Measurements from ENCODE around the gene SGSM1. TPM values are rescaled to one million over a fixed set of nuclear protein-coding genes. Genes with fewer than 3 reads are reported as not detected.

Gene SGSM1
- total RNA-seq, 2 donors from 2014 or later, result 13.9 to 14.9 TPM

DNA sequence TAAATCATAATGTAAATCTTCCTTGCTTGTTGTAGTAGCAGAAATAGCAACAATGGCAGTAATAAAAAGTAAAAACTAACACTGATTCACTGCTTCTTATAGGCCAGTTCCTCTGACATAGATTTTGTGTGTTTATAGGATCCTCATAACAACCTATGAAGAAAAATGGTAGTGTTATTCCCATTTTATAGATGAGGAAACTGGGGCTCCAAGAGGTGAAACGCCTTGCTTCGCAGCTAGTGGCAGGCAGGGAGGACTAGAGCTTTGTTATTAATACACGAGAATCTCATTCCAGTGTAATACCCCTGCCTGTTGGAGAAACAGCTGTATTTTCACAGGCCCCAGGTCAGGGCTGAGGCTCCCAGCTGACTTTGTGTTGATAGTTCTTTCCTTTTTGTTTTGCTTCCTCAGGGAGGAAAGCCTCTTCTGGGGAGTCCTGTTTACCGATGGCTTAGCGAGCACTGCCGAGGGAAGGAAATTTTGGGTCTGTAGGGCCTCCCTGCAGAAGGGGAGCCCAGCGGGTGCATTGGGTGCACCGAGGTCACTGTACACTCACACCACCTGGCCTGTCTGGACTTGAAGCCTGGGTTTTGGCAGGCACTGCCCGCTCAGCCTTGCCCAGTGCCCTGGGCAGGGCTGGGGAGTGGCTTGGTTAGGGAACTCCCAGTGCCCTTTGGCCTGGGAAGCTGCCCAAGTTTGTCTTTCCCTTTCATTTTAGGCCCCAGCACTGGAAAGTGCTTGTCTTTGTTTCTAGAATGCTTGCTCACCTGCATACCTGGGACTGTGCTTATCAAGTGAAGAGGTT lies 160.0 kb downstream of the SGSM1 start:
- Histone ChIP-seq H3K27ac (peak overlapping the region; percentile 39 to 64), H3K4me1 (peaks cover 0 to 73% of the 10 kb centered on the region in 2 donors), H3K9me3 (no peaks in the 10 kb centered on the region), H3K36me3 (no peaks in the 10 kb centered on the region), H3K27me3 (no peaks in the 10 kb centered on the region), H3K4me3 (no peak overlapping the region)
- TF ChIP-seq, protein P1, sequence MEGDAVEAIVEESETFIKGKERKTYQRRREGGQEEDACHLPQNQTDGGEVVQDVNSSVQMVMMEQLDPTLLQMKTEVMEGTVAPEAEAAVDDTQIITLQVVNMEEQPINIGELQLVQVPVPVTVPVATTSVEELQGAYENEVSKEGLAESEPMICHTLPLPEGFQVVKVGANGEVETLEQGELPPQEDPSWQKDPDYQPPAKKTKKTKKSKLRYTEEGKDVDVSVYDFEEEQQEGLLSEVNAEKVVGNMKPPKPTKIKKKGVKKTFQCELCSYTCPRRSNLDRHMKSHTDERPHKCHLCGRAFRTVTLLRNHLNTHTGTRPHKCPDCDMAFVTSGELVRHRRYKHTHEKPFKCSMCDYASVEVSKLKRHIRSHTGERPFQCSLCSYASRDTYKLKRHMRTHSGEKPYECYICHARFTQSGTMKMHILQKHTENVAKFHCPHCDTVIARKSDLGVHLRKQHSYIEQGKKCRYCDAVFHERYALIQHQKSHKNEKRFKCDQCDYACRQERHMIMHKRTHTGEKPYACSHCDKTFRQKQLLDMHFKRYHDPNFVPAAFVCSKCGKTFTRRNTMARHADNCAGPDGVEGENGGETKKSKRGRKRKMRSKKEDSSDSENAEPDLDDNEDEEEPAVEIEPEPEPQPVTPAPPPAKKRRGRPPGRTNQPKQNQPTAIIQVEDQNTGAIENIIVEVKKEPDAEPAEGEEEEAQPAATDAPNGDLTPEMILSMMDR (IDR thresholded peaks at IDR 0.05), result no peak
- DNase-seq (ENCODE audit: low spot score), result no peak

DNA sequence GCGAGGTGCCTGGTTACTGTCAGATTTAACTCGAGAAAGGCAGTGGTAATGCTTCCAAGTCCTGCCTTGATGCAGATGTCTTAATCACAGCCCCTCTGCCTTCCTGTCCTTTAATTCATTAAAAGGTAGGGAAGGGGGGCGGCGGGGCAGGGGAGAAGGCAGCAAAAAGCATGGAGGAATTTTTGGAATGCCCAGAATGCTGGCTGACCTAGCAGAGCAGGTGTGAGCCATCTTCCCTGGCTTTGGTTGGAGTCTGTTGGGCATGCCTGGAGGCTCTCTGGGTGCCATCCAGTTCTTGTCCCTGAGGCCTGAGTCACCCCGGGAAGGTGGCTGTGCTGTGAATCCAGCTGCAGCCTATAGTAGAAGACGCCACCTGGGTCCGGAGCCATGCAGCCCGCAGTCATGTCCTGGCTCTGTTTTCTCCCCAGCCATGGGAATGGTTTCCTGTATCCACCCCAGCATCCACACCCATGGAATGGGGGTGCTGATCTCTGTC lies 162.1 kb downstream of the SGSM1 start:
- Histone ChIP-seq H3K9me3 (no peaks in the 10 kb centered on the region), H3K4me3 (no peak overlapping the region), H3K36me3 (no peaks in the 10 kb centered on the region), H3K27me3 (no peaks in the 10 kb centered on the region), H3K4me1 (peaks cover 0 to 66% of the 10 kb centered on the region in 2 donors), H3K27ac (peak overlapping the region; percentile 42 to 89)
- DNase-seq (ENCODE audit: low spot score), result no peak
- TF ChIP-seq, protein P1 (IDR thresholded peaks at IDR 0.05), result no peak

DNA sequence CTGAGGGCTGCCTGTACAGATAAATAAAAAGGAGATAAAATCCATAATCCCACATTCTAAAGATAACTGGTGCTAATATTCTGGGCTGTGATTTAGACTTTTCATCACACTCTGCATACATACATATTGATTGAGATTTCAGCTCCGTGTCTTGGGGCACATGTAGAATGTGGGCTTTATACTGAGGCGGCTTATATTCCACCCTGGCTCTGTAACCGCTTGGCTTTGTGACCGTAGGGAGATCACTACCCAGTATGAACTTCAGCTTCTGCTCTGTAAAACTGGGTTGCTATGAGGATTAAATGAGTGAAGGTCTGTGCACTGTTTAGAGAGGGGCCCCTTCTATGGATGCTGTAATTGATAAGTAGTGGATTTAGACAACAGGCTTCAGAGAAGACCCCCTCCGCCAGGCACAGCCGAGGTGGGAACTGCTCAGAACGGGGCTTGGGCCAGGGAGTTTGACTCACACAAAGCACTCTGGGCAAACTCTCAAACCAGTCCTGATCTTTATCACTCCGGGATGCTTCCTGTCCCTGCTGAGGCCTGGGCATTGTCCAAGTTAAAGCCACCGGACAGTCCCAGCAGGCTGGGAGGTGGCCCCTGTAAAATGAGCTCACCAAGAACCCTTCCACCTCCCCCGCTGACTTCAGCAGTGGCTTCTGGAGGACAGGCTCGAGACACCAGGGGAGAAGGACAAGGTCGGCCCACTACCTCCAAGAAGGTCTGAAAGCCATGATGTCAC lies 163.7 kb downstream of the SGSM1 start:
- Histone ChIP-seq H3K36me3 (no peaks in the 10 kb centered on the region), H3K9me3 (no peaks in the 10 kb centered on the region), H3K4me3 (no peak overlapping the region), H3K4me1 (peaks cover 0 to 57% of the 10 kb centered on the region in 2 donors), H3K27ac (peak overlapping the region; percentile 79 to 89), H3K27me3 (no peaks in the 10 kb centered on the region)
- peak; percentile 89 for DNase-seq (ENCODE audit: low spot score)
- TF ChIP-seq, protein P1 (IDR thresholded peaks at IDR 0.05), result no peak

DNA sequence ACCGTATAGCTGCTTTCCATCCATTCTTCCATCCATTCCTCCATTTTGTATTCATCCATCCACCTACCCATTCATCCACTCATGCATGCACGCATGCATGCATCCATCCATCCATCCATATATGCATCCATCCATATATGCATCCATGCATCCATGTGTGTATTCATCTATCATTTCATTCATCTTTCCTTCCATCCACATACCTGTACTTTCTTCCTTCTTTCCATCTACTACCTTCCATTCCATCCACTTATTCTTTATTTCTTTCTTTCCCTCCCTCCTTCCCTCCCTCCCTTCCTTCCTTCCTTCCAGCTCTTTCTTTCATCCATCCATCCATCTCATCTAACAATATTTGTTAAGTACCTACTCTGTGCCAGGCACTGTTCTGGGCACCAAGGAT lies 166.4 kb downstream of the SGSM1 start:
- no peaks in the 10 kb centered on the region for H3K36me3 ChIP-seq
- no peaks in the 10 kb centered on the region for H3K27me3 ChIP-seq
- TF ChIP-seq, protein P1 (IDR thresholded peaks at IDR 0.05), result no peak
- H3K4me1 ChIP-seq, result peaks cover 0 to 64% of the 10 kb centered on the region in 2 donors
- no peak for DNase-seq (ENCODE audit: low spot score)
- no peaks in the 10 kb centered on the region for H3K9me3 ChIP-seq
- no peak overlapping the region for H3K4me3 ChIP-seq
- no peak overlapping the region for H3K27ac ChIP-seq

DNA sequence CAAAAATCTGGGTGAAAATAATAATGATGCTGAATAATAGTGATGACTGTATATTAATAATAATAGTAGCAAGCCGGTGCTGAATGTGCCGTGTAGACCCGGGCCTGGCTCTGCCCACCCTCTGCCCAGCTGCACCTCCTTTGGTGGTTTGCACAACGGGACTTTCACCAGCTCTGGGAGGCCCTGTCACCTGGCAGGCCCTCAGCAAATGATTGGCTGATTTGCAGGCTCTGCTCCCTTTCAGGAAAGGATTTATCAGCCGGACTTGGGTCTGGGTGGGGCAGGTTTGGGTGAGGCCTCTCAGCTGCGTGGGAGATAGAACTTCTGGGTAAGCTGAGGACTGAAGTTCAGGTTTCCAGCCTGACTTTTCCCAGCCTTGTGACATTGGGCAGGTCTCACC lies 167.9 kb downstream of the SGSM1 start:
- TF ChIP-seq, protein P1 (IDR thresholded peaks at IDR 0.05), result no peak
- no peaks in the 10 kb centered on the region for H3K36me3 ChIP-seq
- no peaks in the 10 kb centered on the region for H3K27me3 ChIP-seq
- no peaks in the 10 kb centered on the region for H3K9me3 ChIP-seq
- H3K27ac ChIP-seq, result no peak overlapping the region
- H3K4me1 ChIP-seq, result peaks cover 0 to 57% of the 10 kb centered on the region in 2 donors
- DNase-seq (ENCODE audit: low spot score), result no peak
- no peak overlapping the region for H3K4me3 ChIP-seq
